Colonic mucosa (tissue), 4 donors: ENCODE data around the gene PRPF18. TPM values are rescaled to one million over a fixed set of nuclear protein-coding genes. Genes with fewer than 3 reads are reported as not detected.

Source experiments
- DNase-seq: peaks from one replicate; pipeline ENCODE4 v3.0.0-alpha.2; 2020
- H3K27ac ChIP-seq: fragments of 200-600 bp; one replicate; pipeline ENCODE4 v1.8.0; 2021
- H3K27me3 ChIP-seq: fragments of 200-600 bp; one replicate; pipeline ENCODE4 v1.8.0; 2021
- H3K36me3 ChIP-seq: fragments of 200-600 bp; one replicate; pipeline ENCODE4 v1.8.0; 2021
- H3K4me1 ChIP-seq: fragments of 200-600 bp; one replicate; pipeline ENCODE4 v1.8.0; 2021; ENCODE audit warnings: mild to moderate bottlenecking
- H3K4me3 ChIP-seq: fragments of 200-600 bp; one replicate; pipeline ENCODE4 v1.8.0; 2021
- H3K9ac ChIP-seq, 2 donors: one replicate each; pipeline ENCODE4 v1.7.0; 2013; ENCODE audit warnings: control low read depth in 2 of 2, low read depth in 2 of 2, low read length in 2 of 2
- H3K9me3 ChIP-seq: fragments of 200-600 bp; one replicate; pipeline ENCODE4 v1.8.0; 2021
- CTCF ChIP-seq: fragments of 200-600 bp; IDR thresholded peaks from one replicate; pipeline ENCODE4 v1.8.0; 2022; ENCODE audit warnings: antibody characterized with exemption, mild to moderate bottlenecking
- intact Hi-C: fragments of 100-400 bp; cut with DNase I; formaldehyde crosslinking; loops from one replicate; pipeline ENCODE4 v1.14.1; 2022
- total RNA-seq, 2 donors: library from RNA; stranded (reverse); fragmentation: NEBNext Ultra II Directional in 1 of 2; extraction: Animal tissue kit (Norgen Biotek cat#: 25700) in 1 of 2; gene quantifications; one replicate each; pipeline ENCODE4 v1.2.1, GENCODE V29; 2021
- donor health status: healthy.
- donor health status: DM: no; HTN: no; CAD: no.
- donor health status: DM: no; HTN: no; CAD: no.

Gene PRPF18
- total RNA-seq, 2 donors from 2014 or later, result 20.3 to 20.4 TPM

- Histone ChIP-seq H3K4me1 (peaks cover 7% of the 10 kb centered on the region), H3K4me3 (no peak overlapping the region), H3K27ac (no peak overlapping the region), H3K9me3 (no peaks in the 10 kb centered on the region), H3K9ac (no peak overlapping the region), H3K36me3 (no peaks in the 10 kb centered on the region), H3K27me3 (no peaks in the 10 kb centered on the region)
- intact Hi-C loops, result no loop called here
- no peak for DNase-seq
- TF ChIP-seq CTCF, result no peak
These were observed 4.1 kb downstream of the PRPF18 start for GRCh38 chr10:13590886-13591285.

GRCh38 chr10:13592306-13592705 lies 5.5 kb downstream of the PRPF18 start:
- Histone ChIP-seq H3K9ac (no peak overlapping the region), H3K4me3 (no peak overlapping the region), H3K27ac (no peak overlapping the region), H3K27me3 (no peaks in the 10 kb centered on the region), H3K4me1 (peaks cover 7% of the 10 kb centered on the region), H3K36me3 (no peaks in the 10 kb centered on the region), H3K9me3 (no peaks in the 10 kb centered on the region)
- no peak for TF ChIP-seq CTCF
- intact Hi-C loops, result no loop called here
- no peak for DNase-seq

- H3K4me3 ChIP-seq, result no peak overlapping the region
- H3K9ac ChIP-seq, result no peak overlapping the region
- H3K27ac ChIP-seq, result no peak overlapping the region
- no peaks in the 10 kb centered on the region for H3K9me3 ChIP-seq
- intact Hi-C loops, result no loop called here
- DNase-seq, result no peak
- H3K27me3 ChIP-seq, result no peaks in the 10 kb centered on the region
- no peaks in the 10 kb centered on the region for H3K4me1 ChIP-seq
- no peaks in the 10 kb centered on the region for H3K36me3 ChIP-seq
- TF ChIP-seq CTCF, result no peak
These were observed 6.8 kb downstream of the PRPF18 start for GRCh38 chr10:13593535-13593934.

- no peak overlapping the region for H3K27ac ChIP-seq
- DNase-seq, result no peak
- no peaks in the 10 kb centered on the region for H3K36me3 ChIP-seq
- H3K9me3 ChIP-seq, result no peaks in the 10 kb centered on the region
- TF ChIP-seq CTCF, result no peak
- intact Hi-C loops, result no loop called here
- no peak overlapping the region for H3K9ac ChIP-seq
- H3K27me3 ChIP-seq, result no peaks in the 10 kb centered on the region
- H3K4me3 ChIP-seq, result no peak overlapping the region
- no peaks in the 10 kb centered on the region for H3K4me1 ChIP-seq
These were observed 7.9 kb downstream of the PRPF18 start for GRCh38 chr10:13594641-13595040.

GRCh38 chr10:13597909-13598308 lies 11.1 kb downstream of the PRPF18 start:
- no peak for TF ChIP-seq CTCF
- DNase-seq, result no peak

More at GRCh38 chr10:13597909-13598308, 11.1 kb downstream of the PRPF18 start:
- Histone ChIP-seq H3K27ac (no peak overlapping the region), H3K36me3 (no peaks in the 10 kb centered on the region), H3K27me3 (no peaks in the 10 kb centered on the region), H3K4me1 (no peaks in the 10 kb centered on the region), H3K9ac (no peak overlapping the region), H3K9me3 (no peaks in the 10 kb centered on the region), H3K4me3 (no peak overlapping the region)
- intact Hi-C loops, result no loop called here
